HepG2 (cell line): ENCODE data around the gene SEMA3B. TPM values are rescaled to one million over a fixed set of nuclear protein-coding genes. Genes with fewer than 3 reads are reported as not detected.
A peak's percentile ranks its signal among the peaks of the same experiment; 100 is the strongest.

ENCODE experiments used
- ATF1 ChIP-seq: IDR thresholded peaks from 2 replicates; pipeline ENCODE4 v1.6.1; 2016; ENCODE audit warnings: mild to moderate bottlenecking, control low read depth
- KAT8 ChIP-seq: IDR thresholded peaks from 2 replicates; pipeline ENCODE4 v1.6.1; 2016; ENCODE audit warnings: missing genetic modification reagents, missing compliant biosample characterization
- MYPOP ChIP-seq: sonication (generic); formaldehyde crosslinking; IDR thresholded peaks from 2 replicates; pipeline ENCODE4 v1.8.1; 2023; ENCODE audit warnings: mild to moderate bottlenecking, moderate library complexity, missing genetic modification reagents
- NR2F2 ChIP-seq: IDR thresholded peaks from 2 replicates; pipeline ENCODE4 v1.6.1; 2012; ENCODE audit warnings: low read depth, inconsistent platforms, borderline replicate concordance
- POLR2AphosphoS2 ChIP-seq: IDR thresholded peaks from 2 replicates; pipeline ENCODE4 v1.6.1; 2011; ENCODE audit warnings: low read depth, low read length, improper control_type of control experiment
- REL ChIP-seq: sonication (generic); formaldehyde crosslinking; conservative IDR thresholded peaks from 2 replicates; pipeline ENCODE4 v1.8.0; 2022; ENCODE audit warnings: mild to moderate bottlenecking, missing genetic modification reagents, moderate library complexity
- SALL2 ChIP-seq: sonication (generic); formaldehyde crosslinking; IDR thresholded peaks from 2 replicates; pipeline ENCODE4 v1.8.1; 2023; ENCODE audit warnings: mild to moderate bottlenecking, missing genetic modification reagents, inconsistent platforms
- SOX13 ChIP-seq, 3 experiments: fragments of 450-650 bp in 1 of 3; sonication (generic) in 1 of 3; formaldehyde crosslinking in 1 of 3; IDR thresholded peaks in 2 of 3; conservative IDR thresholded peaks in 1 of 3; 2 replicates each; pipeline versions ENCODE4 v1.5.0 to v1.6.1; 2016 to 2020; ENCODE audit warnings: antibody characterized with exemption in 1 of 3, mild to moderate bottlenecking in 1 of 3, missing compliant biosample characterization in 1 of 3, missing genetic modification reagents in 1 of 3, moderate library complexity in 1 of 3
- USF2 ChIP-seq, 2 experiments: sonication (generic) in 1 of 2; formaldehyde crosslinking in 1 of 2; IDR thresholded peaks; 2 replicates each; pipeline versions ENCODE4 v1.5.1 to v1.6.1; 2011 to 2020; ENCODE audit warnings: borderline replicate concordance in 1 of 2, low read depth in 1 of 2, low read length in 1 of 2, mild to moderate bottlenecking in 1 of 2, missing genetic modification reagents in 1 of 2, moderate library complexity in 1 of 2
- ZBTB10 ChIP-seq: sonication (generic); formaldehyde crosslinking; IDR thresholded peaks from 2 replicates; pipeline ENCODE4 v1.4.0; 2020; ENCODE audit warnings: missing genetic modification reagents, borderline replicate concordance
- ZNF205 ChIP-seq: IDR thresholded peaks from 2 replicates; pipeline ENCODE4 v1.6.1; 2018; ENCODE audit warnings: missing biosample characterization, missing genetic modification reagents
- ZNF34 ChIP-seq: sonication (generic); formaldehyde crosslinking; IDR thresholded peaks from 2 replicates; pipeline ENCODE4 v1.4.0; 2020; ENCODE audit warnings: mild to moderate bottlenecking, missing genetic modification reagents, borderline replicate concordance
- ZNF468 ChIP-seq: sonication (generic); formaldehyde crosslinking; IDR thresholded peaks from 2 replicates; pipeline ENCODE4 v1.8.0; 2022; ENCODE audit warnings: mild to moderate bottlenecking, moderate library complexity, missing genetic modification reagents
- ZNF572 ChIP-seq: sonication (generic); formaldehyde crosslinking; IDR thresholded peaks from 2 replicates; pipeline ENCODE4 v1.5.1; 2020; ENCODE audit warnings: mild to moderate bottlenecking, missing genetic modification reagents
- ZNF777 ChIP-seq: sonication (generic); formaldehyde crosslinking; IDR thresholded peaks from 2 replicates; pipeline ENCODE4 v1.4.0; 2020; ENCODE audit warnings: missing genetic modification reagents
- ZNF816 ChIP-seq: sonication (generic); formaldehyde crosslinking; IDR thresholded peaks from 2 replicates; pipeline ENCODE4 v1.8.0; 2022; ENCODE audit warnings: missing genetic modification reagents, mild to moderate bottlenecking, borderline replicate concordance
- polyA plus RNA-seq, 8 experiments: library from polyadenylated mRNA; depleted of rRNA in 3 of 8; stranded (reverse) in 7 of 8; unstranded in 1 of 8; fragments of >200 nt; fragmentation: Illumina TruSeq in 4 of 8; extraction: Trizol in 4 of 8; gene quantifications; 2 replicates each; pipeline versions ENCODE4 v1.2.1 to v1.2.3, GENCODE V29; 2011 to 2016; ENCODE audit warnings: low read depth in 4 of 8, missing spikeins in 1 of 8, mixed read lengths in 1 of 8; ENCODE audit not compliant: insufficient read depth in 1 of 8
- total RNA-seq, 5 experiments: library from RNA; depleted of rRNA; stranded (reverse); fragments of >200 nt; fragmentation: Illumina TruSeq; extraction: Trizol; gene quantifications; 2 replicates each; pipeline ENCODE4 v1.2.3, GENCODE V29; 2016; ENCODE audit warnings: low read depth in 1 of 5
- TF ChIP-seq, protein P1 (sequence below): sonication (generic); formaldehyde crosslinking; conservative IDR thresholded peaks from 2 replicates; pipeline ENCODE4 v1.4.0; 2020; ENCODE audit warnings: missing genetic modification reagents
- TF ChIP-seq, protein P2 (sequence below): sonication (generic); formaldehyde crosslinking; IDR thresholded peaks from 2 replicates; pipeline ENCODE4 v1.4.0; 2020; ENCODE audit warnings: missing genetic modification reagents
- TF ChIP-seq, protein P3 (sequence below): sonication (generic); formaldehyde crosslinking; IDR thresholded peaks from 2 replicates; pipeline ENCODE4 v1.4.0; 2020; ENCODE audit warnings: missing genetic modification reagents

The SEMA3B gene
- total and polyA plus RNA-seq, 2 of the 13 experiments (the other 11 are each of a cell fraction or from before 2014, with no cell fraction given): 93.2 to 158 TPM

DNA sequence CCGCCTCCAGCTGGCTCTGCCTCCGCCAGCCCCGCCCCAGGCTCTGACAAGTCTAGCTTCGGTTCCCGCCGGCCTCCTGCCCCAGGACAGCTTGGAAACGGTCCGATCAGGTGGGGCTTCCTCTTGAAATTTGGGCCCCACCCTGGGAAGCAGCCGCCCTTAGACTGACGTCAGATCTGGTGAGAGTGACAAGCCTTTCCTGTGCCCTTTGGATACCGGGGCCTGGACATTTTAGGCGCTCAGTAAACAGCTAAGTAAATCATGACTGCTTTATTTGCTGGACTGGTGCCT lies 30.6 kb downstream of the SEMA3B start (continued):
- TF ChIP-seq ZBTB10 (CRISPR knock-in tag) (peak; percentile 38; the same call in 1 of the 2 replicates), KAT8 (peak; percentile 53; the same call in 1 of the 2 replicates), ATF1 (peak; percentile 82), MYPOP (CRISPR knock-in tag) (no peak), ZNF777 (CRISPR knock-in tag) (no peak), NR2F2 (0 out of 2 replicates have a peak, but pooled peaks have one; percentile 26), SALL2 (no peak), ZNF205 (CRISPR knock-in tag) (peak; percentile 98), ZNF34 (CRISPR knock-in tag) (no peak), ZNF468 (CRISPR knock-in tag) (no peak), REL (no peak), ZNF572 (CRISPR knock-in tag) (no peak; the same call in 1 of the 2 replicates), POLR2AphosphoS2 (no peak), SOX13 (IDR thresholded peaks at IDR 0.05) (no peak), SOX13 (CRISPR knock-in tag; conservative IDR thresholded peaks at IDR 0.05 in 1 of 2, IDR thresholded peaks at IDR 0.05 in 1 of 2) (no peak), ZNF816 (CRISPR knock-in tag) (no peak), USF2 (IDR thresholded peaks at IDR 0.05; ENCODE audit: low read depth, low read length) (no peak), USF2 (CRISPR knock-in tag; IDR thresholded peaks at IDR 0.05; ENCODE audit: borderline replicate concordance) (no peak)
- TF ChIP-seq, protein P1, sequence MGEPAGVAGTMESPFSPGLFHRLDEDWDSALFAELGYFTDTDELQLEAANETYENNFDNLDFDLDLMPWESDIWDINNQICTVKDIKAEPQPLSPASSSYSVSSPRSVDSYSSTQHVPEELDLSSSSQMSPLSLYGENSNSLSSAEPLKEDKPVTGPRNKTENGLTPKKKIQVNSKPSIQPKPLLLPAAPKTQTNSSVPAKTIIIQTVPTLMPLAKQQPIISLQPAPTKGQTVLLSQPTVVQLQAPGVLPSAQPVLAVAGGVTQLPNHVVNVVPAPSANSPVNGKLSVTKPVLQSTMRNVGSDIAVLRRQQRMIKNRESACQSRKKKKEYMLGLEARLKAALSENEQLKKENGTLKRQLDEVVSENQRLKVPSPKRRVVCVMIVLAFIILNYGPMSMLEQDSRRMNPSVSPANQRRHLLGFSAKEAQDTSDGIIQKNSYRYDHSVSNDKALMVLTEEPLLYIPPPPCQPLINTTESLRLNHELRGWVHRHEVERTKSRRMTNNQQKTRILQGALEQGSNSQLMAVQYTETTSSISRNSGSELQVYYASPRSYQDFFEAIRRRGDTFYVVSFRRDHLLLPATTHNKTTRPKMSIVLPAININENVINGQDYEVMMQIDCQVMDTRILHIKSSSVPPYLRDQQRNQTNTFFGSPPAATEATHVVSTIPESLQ (CRISPR knock-in tag): no peak
- TF ChIP-seq, protein P2, sequence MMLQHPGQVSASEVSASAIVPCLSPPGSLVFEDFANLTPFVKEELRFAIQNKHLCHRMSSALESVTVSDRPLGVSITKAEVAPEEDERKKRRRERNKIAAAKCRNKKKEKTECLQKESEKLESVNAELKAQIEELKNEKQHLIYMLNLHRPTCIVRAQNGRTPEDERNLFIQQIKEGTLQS (CRISPR knock-in tag): 0 out of 2 replicates have a peak, but pooled peaks have one; percentile 32
- TF ChIP-seq, protein P3, sequence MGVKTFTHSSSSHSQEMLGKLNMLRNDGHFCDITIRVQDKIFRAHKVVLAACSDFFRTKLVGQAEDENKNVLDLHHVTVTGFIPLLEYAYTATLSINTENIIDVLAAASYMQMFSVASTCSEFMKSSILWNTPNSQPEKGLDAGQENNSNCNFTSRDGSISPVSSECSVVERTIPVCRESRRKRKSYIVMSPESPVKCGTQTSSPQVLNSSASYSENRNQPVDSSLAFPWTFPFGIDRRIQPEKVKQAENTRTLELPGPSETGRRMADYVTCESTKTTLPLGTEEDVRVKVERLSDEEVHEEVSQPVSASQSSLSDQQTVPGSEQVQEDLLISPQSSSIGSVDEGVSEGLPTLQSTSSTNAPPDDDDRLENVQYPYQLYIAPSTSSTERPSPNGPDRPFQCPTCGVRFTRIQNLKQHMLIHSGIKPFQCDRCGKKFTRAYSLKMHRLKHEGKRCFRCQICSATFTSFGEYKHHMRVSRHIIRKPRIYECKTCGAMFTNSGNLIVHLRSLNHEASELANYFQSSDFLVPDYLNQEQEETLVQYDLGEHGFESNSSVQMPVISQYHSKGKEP (CRISPR knock-in tag): no peak
